ENCODE data around the gene KMT2C.
A peak's percentile ranks its signal among the peaks of the same experiment; 100 is the strongest.

The KMT2C gene

GRCh38 chr7:152140560-152140959, 295.2 kb downstream of the KMT2C start:
- no peaks in the 10 kb centered on the region for H3K9me3 ChIP-seq (ENCODE audit: control insufficient read depth, low read length)
- H2BK15ac ChIP-seq (ENCODE audit: low read depth, poor library complexity, severe bottlenecking): no peak overlapping the region
- H3K23ac ChIP-seq (ENCODE audit: low read length in 2 of 2): no peak overlapping the region
- WGBS: 100% methylated on average over 1 of the region's 2 CpGs
- no peak overlapping the region for H4K91ac ChIP-seq (ENCODE audit: low read length)
- H3K4me2 ChIP-seq (ENCODE audit: low read length, poor library complexity, severe bottlenecking): no peak overlapping the region
- no peak overlapping the region for H3K18ac ChIP-seq (ENCODE audit: low read depth in 1 of 2, low read length in 2 of 2)
- peak; percentile 8 for DNase-seq
- H3K9ac ChIP-seq (ENCODE audit: low read length): no peak overlapping the region
- H2AK5ac ChIP-seq (ENCODE audit: low read length, severe bottlenecking): no peak overlapping the region
- H3K27me3 ChIP-seq (ENCODE audit: control insufficient read depth in 1 of 2, insufficient read depth in 1 of 2, low read length in 2 of 2): no peaks in the 10 kb centered on the region
- H3K36me3 ChIP-seq (ENCODE audit: control insufficient read depth in 1 of 2, insufficient read depth in 2 of 2, low read depth in 1 of 2, low read length in 2 of 2): peaks cover 36 to 88% of the 10 kb centered on the region in 2 experiments
- peaks cover 4% of the 10 kb centered on the region for H3K4me1 ChIP-seq (ENCODE audit: control insufficient read depth, insufficient read depth, low read depth, low read length)
- H2BK12ac ChIP-seq (ENCODE audit: low read length in 2 of 2): no peak overlapping the region
- H2BK5ac ChIP-seq (ENCODE audit: low read depth, low read length, poor library complexity, severe bottlenecking): no peak overlapping the region
- no peak overlapping the region for H2AFZ ChIP-seq (ENCODE audit: low read depth, low read length)
- no peak overlapping the region for H3K4ac ChIP-seq (ENCODE audit: low read depth in 1 of 2, low read length in 2 of 2)
- peaks cover 21% of the 10 kb centered on the region for H3K79me1 ChIP-seq (replicated peaks; ENCODE audit: low read length, poor library complexity, severe bottlenecking)
- no peak overlapping the region for H4K8ac ChIP-seq (ENCODE audit: low read length)
- H3K27ac ChIP-seq (ENCODE audit: low read length, poor library complexity, severe bottlenecking): no peak overlapping the region
- no peak overlapping the region for H3K14ac ChIP-seq (ENCODE audit: low read length in 2 of 2)
- no peak overlapping the region for H2BK120ac ChIP-seq (ENCODE audit: low read depth, low read length)
- no peak overlapping the region for H3K4me3 ChIP-seq (ENCODE audit: insufficient read depth in 1 of 2, low read depth in 1 of 2, low read length in 2 of 2)

GRCh38 chr7:152140067-152140466, 295.7 kb downstream of the KMT2C start:
- Histone ChIP-seq H2BK5ac (ENCODE audit: low read depth, low read length, poor library complexity, severe bottlenecking) (no peak overlapping the region), H3K14ac (ENCODE audit: low read length in 2 of 2) (no peak overlapping the region), H3K9me3 (ENCODE audit: control insufficient read depth, low read length) (no peaks in the 10 kb centered on the region), H3K27ac (ENCODE audit: low read length, poor library complexity, severe bottlenecking) (no peak overlapping the region), H3K36me3 (ENCODE audit: control insufficient read depth in 1 of 2, insufficient read depth in 2 of 2, low read depth in 1 of 2, low read length in 2 of 2) (peaks cover 35 to 85% of the 10 kb centered on the region in 2 experiments), H3K4me2 (ENCODE audit: low read length, poor library complexity, severe bottlenecking) (no peak overlapping the region), H4K8ac (ENCODE audit: low read length) (no peak overlapping the region), H4K91ac (ENCODE audit: low read length) (no peak overlapping the region), H2BK12ac (ENCODE audit: low read length in 2 of 2) (no peak overlapping the region), H3K79me1 (replicated peaks; ENCODE audit: low read length, poor library complexity, severe bottlenecking) (peaks cover 21% of the 10 kb centered on the region), H2BK120ac (ENCODE audit: low read depth, low read length) (no peak overlapping the region), H3K9ac (ENCODE audit: low read length) (no peak overlapping the region), H3K4me1 (ENCODE audit: control insufficient read depth, insufficient read depth, low read depth, low read length) (peaks cover 4% of the 10 kb centered on the region), H2BK15ac (ENCODE audit: low read depth, poor library complexity, severe bottlenecking) (no peak overlapping the region), H3K27me3 (ENCODE audit: control insufficient read depth in 1 of 2, insufficient read depth in 1 of 2, low read length in 2 of 2) (no peaks in the 10 kb centered on the region), H3K23ac (ENCODE audit: low read length in 2 of 2) (no peak overlapping the region), H3K18ac (ENCODE audit: low read depth in 1 of 2, low read length in 2 of 2) (no peak overlapping the region), H2AFZ (ENCODE audit: low read depth, low read length) (no peak overlapping the region), H2AK5ac (ENCODE audit: low read length, severe bottlenecking) (no peak overlapping the region), H3K4ac (ENCODE audit: low read depth in 1 of 2, low read length in 2 of 2) (no peak overlapping the region), H3K4me3 (ENCODE audit: insufficient read depth in 1 of 2, low read depth in 1 of 2, low read length in 2 of 2) (no peak overlapping the region)
- DNase-seq: no peak
- WGBS: 97% methylated on average over 4 of the region's 4 CpGs

- Histone ChIP-seq H2BK120ac (ENCODE audit: low read depth, low read length) (no peak overlapping the region), H3K9ac (ENCODE audit: low read length) (no peak overlapping the region), H3K18ac (ENCODE audit: low read depth in 1 of 2, low read length in 2 of 2) (peak overlapping the region in 1 of 2 experiments; percentile 19), H3K36me3 (ENCODE audit: control insufficient read depth in 1 of 2, insufficient read depth in 2 of 2, low read depth in 1 of 2, low read length in 2 of 2) (peaks cover 38 to 80% of the 10 kb centered on the region in 2 experiments), H4K8ac (ENCODE audit: low read length) (no peak overlapping the region), H2AFZ (ENCODE audit: low read depth, low read length) (no peak overlapping the region), H3K27ac (ENCODE audit: low read length, poor library complexity, severe bottlenecking) (peak overlapping the region; percentile 89), H2BK12ac (ENCODE audit: low read length in 2 of 2) (no peak overlapping the region), H3K9me3 (ENCODE audit: control insufficient read depth, low read length) (no peaks in the 10 kb centered on the region), H4K91ac (ENCODE audit: low read length) (no peak overlapping the region), H2AK5ac (ENCODE audit: low read length, severe bottlenecking) (no peak overlapping the region), H3K4me2 (ENCODE audit: low read length, poor library complexity, severe bottlenecking) (no peak overlapping the region), H3K4me1 (ENCODE audit: control insufficient read depth, insufficient read depth, low read depth, low read length) (peaks cover 4% of the 10 kb centered on the region), H2BK15ac (ENCODE audit: low read depth, poor library complexity, severe bottlenecking) (no peak overlapping the region), H3K14ac (ENCODE audit: low read length in 2 of 2) (no peak overlapping the region), H2BK5ac (ENCODE audit: low read depth, low read length, poor library complexity, severe bottlenecking) (no peak overlapping the region), H3K79me1 (replicated peaks; ENCODE audit: low read length, poor library complexity, severe bottlenecking) (peaks cover 15% of the 10 kb centered on the region), H3K23ac (ENCODE audit: low read length in 2 of 2) (peak overlapping the region in 1 of 2 experiments; percentile 7), H3K4ac (ENCODE audit: low read depth in 1 of 2, low read length in 2 of 2) (no peak overlapping the region), H3K4me3 (ENCODE audit: insufficient read depth in 1 of 2, low read depth in 1 of 2, low read length in 2 of 2) (no peak overlapping the region), H3K27me3 (ENCODE audit: control insufficient read depth in 1 of 2, insufficient read depth in 1 of 2, low read length in 2 of 2) (no peaks in the 10 kb centered on the region)
- WGBS: 92% methylated on average over 7 of the region's 7 CpGs
- peak; percentile 22 for DNase-seq
These were observed 298.3 kb downstream of the KMT2C start for GRCh38 chr7:152137476-152138025.

- H3K27ac ChIP-seq (ENCODE audit: low read length, poor library complexity, severe bottlenecking): peak overlapping the region; percentile 89
- H3K79me1 ChIP-seq (replicated peaks; ENCODE audit: low read length, poor library complexity, severe bottlenecking): peaks cover 15% of the 10 kb centered on the region
- H3K27me3 ChIP-seq (ENCODE audit: control insufficient read depth in 1 of 2, insufficient read depth in 1 of 2, low read length in 2 of 2): no peaks in the 10 kb centered on the region
- peak overlapping the region in 1 of 2 experiments; percentile 7 for H3K4me3 ChIP-seq (ENCODE audit: insufficient read depth in 1 of 2, low read depth in 1 of 2, low read length in 2 of 2)
- peak overlapping the region in 1 of 2 experiments; percentile 26 for H3K4ac ChIP-seq (ENCODE audit: low read depth in 1 of 2, low read length in 2 of 2)
- H3K4me2 ChIP-seq (ENCODE audit: low read length, poor library complexity, severe bottlenecking): peak overlapping the region; percentile 43
- peaks cover 4% of the 10 kb centered on the region for H3K4me1 ChIP-seq (ENCODE audit: control insufficient read depth, insufficient read depth, low read depth, low read length)
- no peak overlapping the region for H2BK120ac ChIP-seq (ENCODE audit: low read depth, low read length)
- no peak overlapping the region for H3K23ac ChIP-seq (ENCODE audit: low read length in 2 of 2)
- peak overlapping the region; percentile 72 for H3K9ac ChIP-seq (ENCODE audit: low read length)
- no peak overlapping the region for H2BK5ac ChIP-seq (ENCODE audit: low read depth, low read length, poor library complexity, severe bottlenecking)
- H2AK5ac ChIP-seq (ENCODE audit: low read length, severe bottlenecking): no peak overlapping the region
- no peak overlapping the region for H2AFZ ChIP-seq (ENCODE audit: low read depth, low read length)
- no peak overlapping the region for H2BK12ac ChIP-seq (ENCODE audit: low read length in 2 of 2)
- H4K91ac ChIP-seq (ENCODE audit: low read length): no peak overlapping the region
- peak overlapping the region in 1 of 2 experiments; percentile 29 for H3K18ac ChIP-seq (ENCODE audit: low read depth in 1 of 2, low read length in 2 of 2)
- WGBS: 8% methylated on average over 9 of the region's 9 CpGs
- no peak overlapping the region for H2BK15ac ChIP-seq (ENCODE audit: low read depth, poor library complexity, severe bottlenecking)
- H4K8ac ChIP-seq (ENCODE audit: low read length): no peak overlapping the region
- peaks cover 45 to 80% of the 10 kb centered on the region in 2 experiments for H3K36me3 ChIP-seq (ENCODE audit: control insufficient read depth in 1 of 2, insufficient read depth in 2 of 2, low read depth in 1 of 2, low read length in 2 of 2)
- H3K14ac ChIP-seq (ENCODE audit: low read length in 2 of 2): no peak overlapping the region
- peak; percentile 86 for DNase-seq
- no peaks in the 10 kb centered on the region for H3K9me3 ChIP-seq (ENCODE audit: control insufficient read depth, low read length)
These were observed 299.1 kb downstream of the KMT2C start for GRCh38 chr7:152136686-152137085.

Data from mesenchymal stem cell (in vitro differentiated cells and primary cell).